Measurements from ENCODE around the gene BTBD6.
"Not testable (repeated sequence)": the region's sequence is repeated elsewhere in the genome, so short reads cannot be mapped to it uniquely, and the experiment has no call there.

The BTBD6 gene

GRCh38 chr14:105274637-105275036, 26.3 kb downstream of the BTBD6 start:
- no peak for DNase-seq

GRCh38 chr14:105275267-105275946, 27.1 kb downstream of the BTBD6 start:
- no peak for DNase-seq

DNA sequence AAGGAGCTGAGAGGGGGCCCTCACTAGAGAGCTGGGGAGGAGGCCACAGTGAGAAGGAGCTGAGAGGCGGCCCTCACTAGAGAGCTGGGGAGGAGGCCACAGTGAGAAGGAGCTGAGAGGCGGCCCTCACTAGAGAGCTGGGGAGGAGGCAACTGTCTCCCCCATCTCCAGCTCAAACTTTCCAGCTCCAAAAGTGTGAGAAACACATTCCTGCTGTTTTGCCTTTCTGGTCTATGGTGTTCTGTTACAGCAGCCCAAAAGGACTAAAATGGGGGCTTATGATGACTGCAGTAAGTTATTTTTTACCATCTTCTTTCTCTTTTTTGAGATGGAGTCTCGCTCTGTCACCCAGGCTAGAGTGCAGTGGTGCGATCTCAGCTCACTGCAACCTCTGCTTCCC, 29.1 kb downstream of the BTBD6 start:
- not testable (repeated sequence) for DNase-seq

- DNase-seq = no peak
Observed at GRCh38 chr14:105279642-105280361, 31.5 kb downstream of the BTBD6 start.

DNA sequence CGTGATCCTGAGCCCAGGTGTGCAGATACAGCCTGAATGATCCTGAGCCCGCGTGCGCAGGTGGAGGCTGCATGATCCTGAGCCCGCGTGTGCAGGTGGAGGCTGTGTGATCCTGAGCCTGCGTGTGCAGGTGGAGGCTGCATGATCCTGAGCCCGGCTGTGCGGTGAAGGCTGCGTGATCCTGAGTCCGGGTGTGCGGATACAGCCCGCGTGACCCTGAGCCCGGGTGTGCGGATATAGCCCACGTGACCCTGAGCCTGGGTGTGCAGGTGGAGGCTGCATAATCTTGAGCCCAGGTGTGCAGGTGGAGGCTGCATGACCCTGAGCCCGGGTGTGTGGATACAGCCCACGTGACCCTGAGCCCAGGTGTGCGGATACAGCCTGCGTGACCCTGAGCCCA, 32.2 kb downstream of the BTBD6 start:
- DNase-seq = no peak

DNA sequence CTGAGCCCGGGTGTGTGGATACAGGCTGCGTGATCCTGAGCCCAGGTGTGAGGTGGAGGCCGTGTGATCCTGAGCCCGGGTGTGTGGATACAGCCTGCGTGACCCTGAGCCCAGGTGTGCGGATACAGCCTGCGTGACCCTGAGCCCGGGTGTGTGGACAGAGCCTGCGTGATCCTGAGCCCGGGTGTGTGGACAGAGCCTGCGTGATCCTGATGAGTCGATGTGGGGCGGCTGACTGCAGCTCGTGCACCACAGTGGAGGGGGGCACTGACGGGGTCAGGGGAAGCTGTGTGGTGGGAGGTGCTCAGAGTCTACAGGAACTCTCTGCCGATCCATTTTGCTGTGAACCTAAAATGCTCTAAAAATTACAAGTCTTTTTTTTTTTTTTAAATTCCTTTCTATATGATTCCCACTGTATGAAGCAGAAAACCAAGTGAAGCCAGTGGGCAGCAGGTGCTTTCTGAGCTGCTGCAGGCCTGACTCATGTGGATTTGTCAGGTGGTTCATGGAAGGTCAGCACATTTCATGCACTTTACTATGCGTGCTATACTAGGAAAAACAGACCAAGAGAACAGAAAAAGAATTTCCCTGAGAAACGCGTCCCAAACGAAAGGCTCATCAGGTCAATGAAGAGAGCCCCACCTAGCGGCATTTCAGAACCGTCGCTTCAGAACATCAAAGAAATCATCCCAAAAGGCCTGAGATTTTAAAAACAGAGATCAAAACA, 33.2 kb downstream of the BTBD6 start:
- DNase-seq = no peak

GRCh38 chr14:105282098-105282725, 33.9 kb downstream of the BTBD6 start:
- DNase-seq = no peak

DNA sequence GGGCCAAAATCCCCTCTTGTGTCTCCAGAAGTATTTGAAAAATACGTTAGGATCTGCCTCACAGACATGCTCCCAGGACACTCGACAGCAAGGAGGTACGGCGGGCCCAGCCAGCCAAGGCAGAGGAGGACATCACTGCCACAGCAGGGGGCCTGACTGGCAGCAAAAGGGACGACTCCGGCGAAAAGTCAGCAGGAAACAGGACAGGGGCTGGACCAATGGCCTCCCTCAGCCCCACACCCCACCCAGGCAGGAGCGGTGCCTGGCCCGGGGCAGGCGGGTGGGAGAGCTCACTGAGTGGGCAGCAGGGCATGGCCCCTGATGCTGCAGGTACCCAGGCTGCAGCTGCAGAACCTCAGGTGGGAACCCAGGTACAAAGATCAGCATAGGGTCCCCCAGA, 34.7 kb downstream of the BTBD6 start:
- no peak for DNase-seq

DNA sequence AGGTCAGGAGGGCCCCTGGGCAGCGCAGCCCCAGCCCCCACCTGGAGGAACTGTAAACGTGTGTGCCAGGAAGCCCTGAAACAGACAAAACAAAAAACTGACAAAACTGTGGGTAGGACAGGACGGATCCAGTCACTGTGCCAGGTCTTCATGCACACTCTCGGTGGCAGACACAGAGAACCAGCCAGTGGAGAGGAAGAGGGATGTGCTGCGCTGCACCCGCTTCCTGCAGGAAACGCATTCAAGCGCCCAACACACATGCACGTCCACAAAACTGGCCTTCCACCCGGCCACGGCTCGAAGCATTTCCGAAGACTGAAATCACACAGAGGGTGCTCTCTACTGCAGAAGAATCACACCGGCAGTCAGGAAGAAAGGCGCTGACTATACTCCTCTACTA, 35.6 kb downstream of the BTBD6 start:
- DNase-seq = no peak

- no peak for DNase-seq
Observed at GRCh38 chr14:105285174-105285573, 36.8 kb downstream of the BTBD6 start.

DNA sequence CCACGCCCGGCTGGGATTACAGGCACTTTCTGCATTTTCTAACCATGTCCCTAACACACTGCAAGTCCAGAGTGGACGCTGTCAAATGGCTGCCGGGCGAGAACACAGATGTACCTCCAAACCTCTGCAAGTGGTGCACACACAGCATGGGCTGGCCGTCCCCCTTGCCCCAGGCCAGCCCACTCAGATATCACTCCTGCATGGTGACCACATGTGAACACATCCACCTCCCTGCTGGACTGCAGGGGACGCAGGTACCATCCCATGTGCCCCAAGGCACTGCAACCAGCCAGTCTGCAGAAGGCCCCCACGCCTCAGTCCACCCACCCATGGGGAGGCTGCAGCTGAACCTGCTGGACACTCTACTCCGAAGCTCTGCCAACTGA, 38.4 kb downstream of the BTBD6 start:
- DNase-seq = no peak

- no peak for DNase-seq
Observed at GRCh38 chr14:105287249-105288102, 39.1 kb downstream of the BTBD6 start.

- not testable (repeated sequence) for DNase-seq
Observed at GRCh38 chr14:105288936-105289335, 40.6 kb downstream of the BTBD6 start.

- DNase-seq = no peak
Observed at GRCh38 chr14:105290621-105291346, 42.5 kb downstream of the BTBD6 start.

DNA sequence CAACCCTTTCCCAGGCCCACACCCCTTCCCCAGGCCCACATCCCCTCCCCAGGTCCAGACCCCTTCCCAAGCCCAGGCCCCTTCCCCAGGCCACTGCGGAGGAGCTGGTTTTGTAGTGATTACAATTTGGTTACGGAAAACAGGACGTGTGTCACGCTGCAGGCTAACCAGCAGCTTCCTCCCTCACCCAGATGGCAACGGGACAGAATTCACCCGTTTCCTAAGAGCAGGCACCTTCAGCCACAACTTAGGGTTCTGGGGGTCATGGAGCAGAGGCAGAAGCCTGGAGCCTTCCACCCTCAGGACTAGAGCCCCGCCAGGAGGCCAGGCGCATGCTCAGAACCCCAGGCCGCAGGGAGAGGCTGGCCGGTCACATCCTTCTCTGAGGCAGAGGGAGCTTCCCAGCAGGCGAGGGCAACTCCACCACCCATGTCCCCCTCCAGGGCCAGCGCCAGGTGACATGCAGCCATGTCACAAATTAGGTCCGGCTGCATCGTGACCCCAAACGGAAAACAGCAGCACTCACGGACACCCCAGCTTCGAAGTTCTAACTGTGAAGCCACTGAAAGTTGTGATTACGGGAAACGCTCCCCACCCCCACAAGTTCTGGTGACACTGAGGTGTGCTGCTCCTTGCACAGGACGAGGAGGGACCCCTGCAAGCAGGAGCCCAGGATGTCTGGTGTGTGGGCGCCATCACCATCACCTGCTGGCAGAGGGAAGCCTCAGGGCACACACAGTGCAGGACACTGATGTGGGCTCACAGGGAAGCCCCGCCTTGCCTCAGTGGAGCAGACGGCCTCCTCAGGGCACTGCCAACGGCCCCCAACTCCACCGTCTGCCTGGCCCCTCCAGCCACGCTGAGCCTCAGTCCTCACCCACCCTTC, 44.7 kb downstream of the BTBD6 start:
- no peak for DNase-seq

- peak; percentile 56 for DNase-seq
Observed at GRCh38 chr14:105294142-105294597, 45.8 kb downstream of the BTBD6 start.

DNA sequence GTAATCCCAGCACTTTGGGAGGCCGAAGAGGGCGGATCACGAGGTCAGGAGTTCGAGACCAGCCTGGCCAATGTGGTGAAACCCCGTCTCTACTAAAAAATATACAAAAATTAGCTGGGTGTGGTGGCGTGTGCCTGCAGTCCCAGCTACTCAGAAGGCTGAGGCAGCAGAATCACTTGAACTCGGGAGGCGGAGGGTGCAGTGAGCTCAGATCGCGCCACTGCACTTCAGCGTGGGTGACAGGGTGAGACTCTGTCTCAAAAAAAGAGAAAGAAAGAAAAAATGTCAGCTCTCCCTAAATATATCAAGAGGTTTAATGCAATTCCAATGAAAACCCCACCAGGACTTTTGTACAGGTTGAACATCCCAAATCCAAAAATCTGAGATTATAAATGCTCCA, 49.0 kb downstream of the BTBD6 start:
- not testable (repeated sequence) for DNase-seq

- peak; percentile 34 for DNase-seq
Observed at GRCh38 chr14:105299654-105300541, 51.6 kb downstream of the BTBD6 start.
